Natural killer cell (primary cell): ENCODE data around the gene SCLT1. TPM values are rescaled to one million over a fixed set of nuclear protein-coding genes. Genes with fewer than 3 reads are reported as not detected.

Experiments
- ATAC-seq, 3 donors: fragments of 150-1000 bp in 2 of 3; fragments of 200-7000 bp in 1 of 3; cut with Tn5 transposase; 1 replicate in 1 of 3; 2 replicates in 2 of 3; pipeline ENCODE4 v1.10.0; 2021; ENCODE audit warnings: mild to moderate bottlenecking in 2 of 3, moderate library complexity in 2 of 3
- DNase-seq, 2 donors: peaks; one replicate each; pipeline versions ENCODE4 v3.0.0 to v3.0.0-alpha.2; 2013 to 2021; ENCODE audit warnings: mixed read lengths in 1 of 2
- H3K27ac ChIP-seq: one replicate; pipeline ENCODE4 v1.5.1; 2013; ENCODE audit warnings: mild to moderate bottlenecking, low read length
- H3K27me3 ChIP-seq: one replicate; pipeline ENCODE4 v1.6.1; 2013; ENCODE audit warnings: low read length; ENCODE audit not compliant: control insufficient read depth, insufficient read depth
- H3K36me3 ChIP-seq: one replicate; pipeline ENCODE4 v1.6.1; 2013; ENCODE audit warnings: low read length; ENCODE audit not compliant: control insufficient read depth, insufficient read depth
- H3K4me1 ChIP-seq: one replicate; pipeline ENCODE4 v1.6.1; 2013; ENCODE audit warnings: low read length; ENCODE audit not compliant: control insufficient read depth, insufficient read depth
- H3K4me3 ChIP-seq: one replicate; pipeline ENCODE4 v1.5.1; 2013; ENCODE audit warnings: low read length
- H3K9me3 ChIP-seq: one replicate; pipeline ENCODE4 v1.6.1; 2013; ENCODE audit warnings: low read length; ENCODE audit not compliant: control insufficient read depth, insufficient read depth
- H3K27ac Mint-ChIP-seq, 2 donors: one replicate each; pipeline ENCODE4 v1.8.0; 2022; ENCODE audit warnings: mild to moderate bottlenecking in 2 of 2, mixed read lengths in 2 of 2, moderate library complexity in 1 of 2
- H3K27me3 Mint-ChIP-seq, 2 donors: one replicate each; pipeline ENCODE4 v1.8.0; 2022; ENCODE audit warnings: low read depth in 2 of 2, mixed read lengths in 2 of 2
- H3K36me3 Mint-ChIP-seq: one replicate; pipeline ENCODE4 v1.8.0; 2022; ENCODE audit warnings: mixed read lengths
- H3K4me1 Mint-ChIP-seq, 2 donors: one replicate each; pipeline ENCODE4 v1.8.0; 2022; ENCODE audit warnings: mixed read lengths in 2 of 2
- H3K4me3 Mint-ChIP-seq: one replicate; pipeline ENCODE4 v1.8.0; 2022; ENCODE audit warnings: mild to moderate bottlenecking, moderate library complexity, mixed read lengths
- H3K9me3 Mint-ChIP-seq, 2 donors: one replicate each; pipeline ENCODE4 v1.8.0; 2022; ENCODE audit warnings: mixed read lengths in 2 of 2
- WGBS: methylation state at CpG from one replicate; pipeline ENCODE4 v1.1.7; 2013; ENCODE audit warnings: missing lambda C conversion rate; ENCODE audit not compliant: insufficient coverage; 5-methylcytosine and 5-hydroxymethylcytosine counted together
- intact Hi-C: fragments of 100-400 bp; cut with micrococcal nuclease; formaldehyde crosslinking; loops from one replicate; pipeline ENCODE4 v1.14.2; 2022
- total RNA-seq, 4 donors: library from RNA; stranded (reverse); fragments of 120-200 nt in 1 of 4; gene quantifications; one replicate each; pipeline versions ENCODE4 v1.2.3 to v1.2.4, GENCODE V29; 2013 to 2022
- TF ChIP-seq, protein P1 (sequence below): fragments of 200-600 bp; IDR thresholded peaks from one replicate; pipeline ENCODE4 v1.8.0; 2022; ENCODE audit warnings: antibody characterized with exemption

Gene SCLT1
- total RNA-seq, 3 donors from 2014 or later (not counting 1 experiment from before 2014, with no cell fraction given): 54.0 to 59.9 (median 55.4) TPM

DNA sequence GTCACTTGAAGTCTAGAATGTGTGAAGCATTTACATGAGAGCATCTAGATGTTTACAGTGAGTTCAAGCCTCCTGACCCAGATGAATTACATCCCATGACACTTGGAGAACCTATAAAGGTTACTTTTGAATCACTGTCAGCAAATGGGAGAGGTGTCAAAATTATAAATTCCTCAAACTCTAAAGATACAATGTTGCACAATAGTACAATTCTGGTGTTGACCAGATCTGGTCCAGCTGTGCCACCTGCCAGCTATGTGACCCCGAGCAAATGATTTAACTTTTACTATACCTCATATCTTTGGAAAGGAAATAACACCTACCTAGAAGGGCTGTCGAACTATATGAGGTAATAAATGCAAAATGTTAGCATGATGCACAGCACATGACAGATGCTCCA is 214.1 kb downstream of the SCLT1 start:
- no CpG with 5 or more reads among the region's 2 CpGs for WGBS
- peaks cover 13 to 22% of the 10 kb centered on the region in 2 donors for H3K4me1 Mint-ChIP-seq
- H3K9me3 Mint-ChIP-seq: no peaks in the 10 kb centered on the region
- peak overlapping the region in 1 of 2 donors; percentile 48 for H3K27ac Mint-ChIP-seq
- no peaks in the 10 kb centered on the region for H3K27me3 Mint-ChIP-seq
- H3K4me3 Mint-ChIP-seq: no peak overlapping the region
- no peak overlapping the region for H3K4me3 ChIP-seq
- peaks cover 7% of the 10 kb centered on the region for H3K36me3 ChIP-seq
- peaks cover 2% of the 10 kb centered on the region for H3K4me1 ChIP-seq
- peak in 2 of 3 donors; percentile 17 to 36 for ATAC-seq
- intact Hi-C loops: no loop called here
- H3K27me3 ChIP-seq: no peaks in the 10 kb centered on the region
- H3K9me3 ChIP-seq: no peaks in the 10 kb centered on the region
- TF ChIP-seq, protein P1, sequence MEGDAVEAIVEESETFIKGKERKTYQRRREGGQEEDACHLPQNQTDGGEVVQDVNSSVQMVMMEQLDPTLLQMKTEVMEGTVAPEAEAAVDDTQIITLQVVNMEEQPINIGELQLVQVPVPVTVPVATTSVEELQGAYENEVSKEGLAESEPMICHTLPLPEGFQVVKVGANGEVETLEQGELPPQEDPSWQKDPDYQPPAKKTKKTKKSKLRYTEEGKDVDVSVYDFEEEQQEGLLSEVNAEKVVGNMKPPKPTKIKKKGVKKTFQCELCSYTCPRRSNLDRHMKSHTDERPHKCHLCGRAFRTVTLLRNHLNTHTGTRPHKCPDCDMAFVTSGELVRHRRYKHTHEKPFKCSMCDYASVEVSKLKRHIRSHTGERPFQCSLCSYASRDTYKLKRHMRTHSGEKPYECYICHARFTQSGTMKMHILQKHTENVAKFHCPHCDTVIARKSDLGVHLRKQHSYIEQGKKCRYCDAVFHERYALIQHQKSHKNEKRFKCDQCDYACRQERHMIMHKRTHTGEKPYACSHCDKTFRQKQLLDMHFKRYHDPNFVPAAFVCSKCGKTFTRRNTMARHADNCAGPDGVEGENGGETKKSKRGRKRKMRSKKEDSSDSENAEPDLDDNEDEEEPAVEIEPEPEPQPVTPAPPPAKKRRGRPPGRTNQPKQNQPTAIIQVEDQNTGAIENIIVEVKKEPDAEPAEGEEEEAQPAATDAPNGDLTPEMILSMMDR: no peak
- no peak for DNase-seq
- H3K36me3 Mint-ChIP-seq: no peaks in the 10 kb centered on the region
- no peak overlapping the region for H3K27ac ChIP-seq

DNA sequence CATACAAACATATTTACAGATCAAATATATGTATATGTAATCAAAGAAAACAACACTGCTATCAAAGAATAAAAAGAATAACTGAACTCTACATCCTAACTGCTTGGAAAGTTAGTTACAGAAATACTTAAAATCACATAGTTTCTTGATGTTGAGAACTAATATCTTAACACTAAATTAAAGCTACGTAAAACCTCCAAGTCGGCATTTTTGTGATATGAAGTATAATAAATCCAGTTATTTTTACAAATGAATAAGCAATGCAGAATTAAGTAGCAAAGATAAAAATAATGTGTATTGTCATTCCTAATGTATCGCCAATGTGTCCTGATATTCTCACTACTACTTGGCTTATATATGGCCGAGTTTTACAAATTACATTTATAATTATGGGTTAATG is 215.4 kb downstream of the SCLT1 start:
- no peak overlapping the region for H3K27ac ChIP-seq
- H3K27me3 ChIP-seq: no peaks in the 10 kb centered on the region
- no peak for DNase-seq
- H3K4me1 ChIP-seq: peaks cover 2% of the 10 kb centered on the region
- no peaks in the 10 kb centered on the region for H3K27me3 Mint-ChIP-seq
- H3K4me3 Mint-ChIP-seq: no peak overlapping the region
- H3K36me3 ChIP-seq: peaks cover 17% of the 10 kb centered on the region
- H3K9me3 ChIP-seq: no peaks in the 10 kb centered on the region
- ATAC-seq: no peak
- peaks cover 5 to 13% of the 10 kb centered on the region in 2 donors for H3K4me1 Mint-ChIP-seq
- intact Hi-C loops: no loop called here
- no peaks in the 10 kb centered on the region for H3K9me3 Mint-ChIP-seq
- H3K27ac Mint-ChIP-seq: peak overlapping the region in 1 of 2 donors; percentile 14
- H3K4me3 ChIP-seq: no peak overlapping the region
- TF ChIP-seq, protein P1: no peak
- peaks cover 10% of the 10 kb centered on the region for H3K36me3 Mint-ChIP-seq
- WGBS: no CpG with 5 or more reads among the region's 4 CpGs

DNA sequence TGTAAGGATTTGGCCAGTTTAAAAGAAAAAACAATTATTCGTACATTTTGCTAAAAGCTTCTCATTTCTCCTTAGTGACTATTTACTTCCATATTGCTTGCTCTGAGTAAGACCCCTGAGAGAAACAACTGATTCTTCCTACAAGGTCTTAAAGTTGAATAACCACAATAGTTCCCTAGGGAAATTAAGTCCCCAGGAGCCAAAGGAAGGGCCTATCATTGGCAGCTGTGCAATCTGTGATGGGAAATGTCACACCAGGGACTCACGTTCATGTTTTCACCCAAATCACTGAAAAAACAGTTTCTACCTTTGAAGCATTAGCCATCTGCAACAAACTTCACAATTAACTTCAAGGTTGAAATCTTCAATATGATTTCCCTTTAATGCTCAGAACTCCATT is 217.1 kb downstream of the SCLT1 start:
- Histone ChIP-seq H3K9me3 (no peaks in the 10 kb centered on the region), H3K27me3 (no peaks in the 10 kb centered on the region), H3K4me1 (peaks cover 2% of the 10 kb centered on the region), H3K36me3 (peaks cover 33% of the 10 kb centered on the region), H3K4me3 (no peak overlapping the region), H3K27ac (no peak overlapping the region)
- intact Hi-C loops: no loop called here
- H3K27ac Mint-ChIP-seq: peak overlapping the region; percentile 44 to 59
- peaks cover 27% of the 10 kb centered on the region for H3K36me3 Mint-ChIP-seq
- no peak for ATAC-seq
- peaks cover 8 to 10% of the 10 kb centered on the region in 2 donors for H3K4me1 Mint-ChIP-seq
- no peak overlapping the region for H3K4me3 Mint-ChIP-seq
- no peak for DNase-seq
- TF ChIP-seq, protein P1: no peak
- no peaks in the 10 kb centered on the region for H3K27me3 Mint-ChIP-seq
- WGBS: 90% methylated on average over 1 of the region's 2 CpGs
- H3K9me3 Mint-ChIP-seq: no peaks in the 10 kb centered on the region

DNA sequence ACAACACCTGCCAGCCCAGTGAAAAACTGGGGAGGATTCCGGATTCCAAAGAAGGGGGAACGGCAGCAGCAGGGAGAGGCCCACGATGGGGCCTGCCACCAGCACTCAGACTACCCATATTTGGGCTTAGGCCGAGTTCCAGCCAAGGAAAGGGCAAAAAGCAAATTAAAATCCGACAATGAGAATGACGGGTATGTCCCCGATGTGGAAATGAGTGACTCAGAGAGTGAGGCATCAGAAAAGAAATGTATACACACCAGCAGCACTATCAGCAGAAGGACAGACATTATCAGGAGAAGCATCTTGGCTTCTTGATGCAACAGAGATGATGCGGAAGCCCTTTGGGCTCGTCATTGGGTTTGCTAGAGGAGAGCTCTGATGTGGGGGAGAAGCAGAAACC is 221.4 kb downstream of the SCLT1 start:
- H3K27me3 Mint-ChIP-seq: no peaks in the 10 kb centered on the region
- Histone ChIP-seq H3K27ac (no peak overlapping the region), H3K4me3 (no peak overlapping the region), H3K27me3 (no peaks in the 10 kb centered on the region), H3K9me3 (no peaks in the 10 kb centered on the region), H3K4me1 (no peaks in the 10 kb centered on the region), H3K36me3 (peaks cover 67% of the 10 kb centered on the region)
- 95% methylated on average over 9 of the region's 9 CpGs for WGBS
- intact Hi-C loops: no loop called here
- H3K36me3 Mint-ChIP-seq: peaks cover 38% of the 10 kb centered on the region
- peak overlapping the region; percentile 75 to 78 for H3K27ac Mint-ChIP-seq
- peaks cover 15% of the 10 kb centered on the region in 2 donors for H3K4me1 Mint-ChIP-seq
- TF ChIP-seq, protein P1: no peak
- ATAC-seq: peak in 1 of 3 donors; percentile 84
- no peak for DNase-seq
- no peak overlapping the region for H3K4me3 Mint-ChIP-seq
- H3K9me3 Mint-ChIP-seq: no peaks in the 10 kb centered on the region
